ENCODE measurements around the gene S100P. TPM values are rescaled to one million over a fixed set of nuclear protein-coding genes. Genes with fewer than 3 reads are reported as not detected.

The S100P gene
- total RNA-seq, 2 donors from 2014 or later = 7.3 to 21.9 TPM

DNA sequence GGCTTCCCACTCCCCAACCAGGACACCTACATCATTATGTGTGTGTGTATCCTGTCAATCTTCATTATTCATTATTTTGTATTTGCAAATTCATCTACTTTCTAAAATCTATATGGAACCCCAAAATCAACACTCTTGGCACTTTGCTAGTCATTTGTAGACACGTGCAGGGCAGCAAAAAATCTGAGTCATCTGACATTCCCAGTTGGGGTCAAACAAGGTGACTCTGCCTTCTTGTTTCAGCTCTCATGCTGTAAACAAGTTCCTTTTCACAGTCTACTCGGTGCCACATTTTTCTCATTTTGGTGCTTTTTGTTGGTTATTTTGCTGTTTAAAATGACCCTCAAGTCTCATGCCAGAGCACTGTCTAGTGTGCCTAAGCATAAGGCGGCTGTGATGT lies 10.1 kb downstream of the S100P start:
- Histone ChIP-seq H3K4me1 (replicated peaks) (no peaks in the 10 kb centered on the region), H3K27ac (peak overlapping the region in 1 of 2 donors; percentile 15), H3K4me3 (no peak overlapping the region), H3K36me3 (no peaks in the 10 kb centered on the region), H3K9me3 (no peaks in the 10 kb centered on the region), H3K27me3 (replicated peaks; ENCODE audit: insufficient read depth) (no peaks in the 10 kb centered on the region)
- 69% methylated on average over 3 of the region's 3 CpGs for WGBS
- TF ChIP-seq POLR2A (IDR thresholded peaks at IDR 0.05) (no peak), POLR2AphosphoS5 (IDR thresholded peaks at IDR 0.05) (no peak)
- TF ChIP-seq, protein P1, sequence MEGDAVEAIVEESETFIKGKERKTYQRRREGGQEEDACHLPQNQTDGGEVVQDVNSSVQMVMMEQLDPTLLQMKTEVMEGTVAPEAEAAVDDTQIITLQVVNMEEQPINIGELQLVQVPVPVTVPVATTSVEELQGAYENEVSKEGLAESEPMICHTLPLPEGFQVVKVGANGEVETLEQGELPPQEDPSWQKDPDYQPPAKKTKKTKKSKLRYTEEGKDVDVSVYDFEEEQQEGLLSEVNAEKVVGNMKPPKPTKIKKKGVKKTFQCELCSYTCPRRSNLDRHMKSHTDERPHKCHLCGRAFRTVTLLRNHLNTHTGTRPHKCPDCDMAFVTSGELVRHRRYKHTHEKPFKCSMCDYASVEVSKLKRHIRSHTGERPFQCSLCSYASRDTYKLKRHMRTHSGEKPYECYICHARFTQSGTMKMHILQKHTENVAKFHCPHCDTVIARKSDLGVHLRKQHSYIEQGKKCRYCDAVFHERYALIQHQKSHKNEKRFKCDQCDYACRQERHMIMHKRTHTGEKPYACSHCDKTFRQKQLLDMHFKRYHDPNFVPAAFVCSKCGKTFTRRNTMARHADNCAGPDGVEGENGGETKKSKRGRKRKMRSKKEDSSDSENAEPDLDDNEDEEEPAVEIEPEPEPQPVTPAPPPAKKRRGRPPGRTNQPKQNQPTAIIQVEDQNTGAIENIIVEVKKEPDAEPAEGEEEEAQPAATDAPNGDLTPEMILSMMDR (IDR thresholded peaks at IDR 0.05) = no peak
- no peak for DNase-seq (ENCODE audit: low spot score)
- intact Hi-C loops (cut with DNase I) = no loop called here

DNA sequence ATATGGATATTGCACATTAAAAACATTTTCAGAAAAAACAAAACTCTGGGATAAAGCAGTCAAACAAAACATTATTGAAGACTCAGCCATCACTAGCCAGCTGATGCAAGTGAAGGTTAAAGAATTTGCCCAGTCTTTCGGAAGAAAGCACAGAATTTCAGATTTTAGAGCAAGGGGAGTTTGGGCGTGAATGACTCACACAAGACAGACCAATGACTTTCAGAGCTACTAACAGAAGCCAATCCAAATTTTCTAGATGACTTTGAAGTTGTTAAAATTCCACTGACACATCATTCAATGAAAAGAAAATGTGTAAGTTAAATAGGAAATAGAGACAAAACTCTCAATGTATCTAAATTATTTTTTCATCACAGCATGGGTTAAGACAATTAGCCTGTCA lies 12.0 kb downstream of the S100P start:
- intact Hi-C loops (cut with DNase I) = loop anchor here (5.0 kb wide), 1 partner anchor 33 kb away; a partner anchor contains a TSS
- WGBS = 98% methylated on average over 2 of the region's 2 CpGs
- H3K4me1 ChIP-seq (replicated peaks) = no peaks in the 10 kb centered on the region

DNA sequence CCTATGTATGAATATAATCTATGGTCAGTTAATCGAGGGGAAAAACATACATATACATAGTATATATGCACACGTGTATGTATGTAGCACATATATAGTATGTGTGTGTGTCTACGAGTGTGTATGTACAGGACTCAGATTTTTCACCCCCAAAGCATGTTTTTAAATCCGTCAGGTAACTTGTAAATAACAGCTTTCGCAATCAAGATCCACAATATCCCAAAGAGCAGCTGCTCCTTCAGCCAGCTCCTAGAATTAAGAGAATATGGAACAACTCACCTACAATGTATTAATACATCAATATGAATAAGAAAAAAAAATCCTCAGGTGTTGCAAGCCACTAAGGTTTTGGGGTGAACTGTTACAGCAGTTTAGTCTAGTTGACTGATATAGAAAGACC lies 12.5 kb downstream of the S100P start:
- H3K9me3 ChIP-seq = no peaks in the 10 kb centered on the region
- no peaks in the 10 kb centered on the region for H3K36me3 ChIP-seq
- no peaks in the 10 kb centered on the region for H3K27me3 ChIP-seq (replicated peaks; ENCODE audit: insufficient read depth)
- TF ChIP-seq POLR2A (IDR thresholded peaks at IDR 0.05) = no peak
- TF ChIP-seq POLR2AphosphoS5 (IDR thresholded peaks at IDR 0.05) = no peak
- TF ChIP-seq, protein P1 (IDR thresholded peaks at IDR 0.05) = no peak
- intact Hi-C loops (cut with DNase I) = loop anchor here (5.0 kb wide), 1 partner anchor 34 kb away; a partner anchor contains a TSS
- H3K27ac ChIP-seq = no peak overlapping the region
- H3K4me3 ChIP-seq = no peak overlapping the region
- 89% methylated on average over 5 of the region's 5 CpGs for WGBS
- DNase-seq (ENCODE audit: low spot score) = no peak
- H3K4me1 ChIP-seq (replicated peaks) = no peaks in the 10 kb centered on the region

More for the DNA sequence above, 12.0 kb downstream of the S100P start:
- TF ChIP-seq, protein P1 (IDR thresholded peaks at IDR 0.05) = no peak
- TF ChIP-seq POLR2A (IDR thresholded peaks at IDR 0.05) (no peak), POLR2AphosphoS5 (IDR thresholded peaks at IDR 0.05) (no peak)
- Histone ChIP-seq H3K36me3 (no peaks in the 10 kb centered on the region), H3K27me3 (replicated peaks; ENCODE audit: insufficient read depth) (no peaks in the 10 kb centered on the region), H3K4me3 (no peak overlapping the region), H3K9me3 (no peaks in the 10 kb centered on the region), H3K27ac (no peak overlapping the region)
- DNase-seq (ENCODE audit: low spot score) = no peak

GRCh38 chr4:6709230-6710114 lies 15.8 kb downstream of the S100P start, which contains the start of gene MRFAP1L1:
Gene MRFAP1L1 (minus strand): TSS chr4:6709865. CDS start chr4:6709629, 236 bp downstream.
- H3K27ac ChIP-seq = peak within 1 kb of the TSS; percentile 86
- peak; percentile 96 for DNase-seq (ENCODE audit: low spot score)
- H3K36me3 ChIP-seq = no peaks in the 10 kb centered on the region
- TF ChIP-seq POLR2AphosphoS5 (IDR thresholded peaks at IDR 0.05) (peak; percentile 94), POLR2A (IDR thresholded peaks at IDR 0.05) (peak; percentile 51)
- TF ChIP-seq, protein P1 (IDR thresholded peaks at IDR 0.05) = no peak
- intact Hi-C loops (cut with DNase I) = loop anchor here (1.0 to 10.0 kb wide), 3 partner anchors 37 to 275 kb away; a partner anchor contains a TSS
- peak within 1 kb of the TSS; percentile 69 for H3K4me3 ChIP-seq
- H3K27me3 ChIP-seq (replicated peaks; ENCODE audit: insufficient read depth) = no peaks in the 10 kb centered on the region
- H3K4me1 ChIP-seq (replicated peaks) = no peaks in the 10 kb centered on the region
- no peaks in the 10 kb centered on the region for H3K9me3 ChIP-seq
- under 1% methylated on average over 72 of the region's 72 CpGs for WGBS

Data from prostate gland (tissue), 2 donors.